HG03175 (cell line): ENCODE results near the gene CEP43.

Experiments used
- ATAC-seq: cut with Tn5 transposase; IDR thresholded peaks from one replicate; pipeline ENCODE4 v1.9.1; 2021; ENCODE audit warnings: mild to moderate bottlenecking, moderate library complexity; ENCODE audit not compliant: unreplicated experiment

Gene CEP43

DNA sequence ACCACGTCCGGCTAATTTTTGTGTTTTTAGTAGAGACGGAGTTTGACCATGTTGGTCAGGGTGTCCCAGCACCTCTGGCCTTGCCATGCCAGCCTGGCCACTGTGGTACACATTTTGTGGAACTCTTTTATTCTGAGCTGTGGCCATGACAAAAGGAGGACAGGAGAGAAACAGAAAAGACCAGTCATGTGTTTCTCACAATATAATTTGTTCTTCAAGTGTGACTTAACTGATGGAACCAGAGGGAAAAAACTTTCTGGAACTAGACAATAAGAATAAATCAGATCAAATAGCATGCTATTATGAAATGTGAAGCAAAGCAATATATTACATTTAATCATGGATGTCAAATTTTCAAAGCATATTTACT lies 38.6 kb upstream of the CEP43 start:
- ATAC-seq: no peak

DNA sequence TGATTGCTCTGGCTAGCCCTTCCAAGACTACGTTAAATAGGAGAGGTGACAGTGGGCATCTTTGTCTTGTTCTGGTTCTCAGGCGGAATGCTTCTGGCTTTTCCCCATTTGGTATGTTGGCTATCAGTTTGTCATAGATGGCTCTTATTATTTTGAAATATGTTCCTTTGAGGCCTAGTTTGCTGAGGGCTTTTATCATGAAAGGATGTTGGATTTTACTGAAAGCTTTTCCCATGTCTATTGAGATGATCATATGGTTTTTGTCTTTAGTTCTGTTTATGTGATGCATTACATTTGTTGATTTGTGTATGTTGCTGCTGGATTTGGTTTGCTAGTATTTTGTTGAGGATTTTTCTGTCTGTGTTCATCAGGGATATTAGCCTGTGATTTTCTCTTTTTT lies 32.9 kb upstream of the CEP43 start:
- no peak for ATAC-seq

GRCh38 chr6:166969390-166970002 lies 29.7 kb upstream of the CEP43 start:
- no peak for ATAC-seq

DNA sequence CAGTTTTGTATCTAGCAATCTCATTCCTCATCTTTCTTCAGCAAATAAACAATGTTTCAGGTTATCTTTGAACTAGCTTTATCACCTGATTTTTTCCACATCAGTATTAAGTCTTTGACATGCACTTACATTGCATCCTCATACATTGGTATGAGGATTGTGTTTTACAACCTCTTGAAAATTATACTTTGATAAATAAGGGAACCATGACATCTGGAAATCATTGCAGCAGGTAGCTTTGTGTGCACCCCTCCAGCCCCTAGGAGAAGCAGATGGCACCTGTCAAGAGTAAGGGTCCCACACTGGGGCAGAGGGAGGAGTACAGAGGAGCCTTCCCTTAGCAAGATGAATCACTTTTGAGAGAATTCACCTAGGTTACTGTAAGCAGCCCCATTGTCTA lies 29.1 kb upstream of the CEP43 start:
- ATAC-seq: no peak

- no peak for ATAC-seq
Observed at GRCh38 chr6:166970776-166971175, 28.4 kb upstream of the CEP43 start.

DNA sequence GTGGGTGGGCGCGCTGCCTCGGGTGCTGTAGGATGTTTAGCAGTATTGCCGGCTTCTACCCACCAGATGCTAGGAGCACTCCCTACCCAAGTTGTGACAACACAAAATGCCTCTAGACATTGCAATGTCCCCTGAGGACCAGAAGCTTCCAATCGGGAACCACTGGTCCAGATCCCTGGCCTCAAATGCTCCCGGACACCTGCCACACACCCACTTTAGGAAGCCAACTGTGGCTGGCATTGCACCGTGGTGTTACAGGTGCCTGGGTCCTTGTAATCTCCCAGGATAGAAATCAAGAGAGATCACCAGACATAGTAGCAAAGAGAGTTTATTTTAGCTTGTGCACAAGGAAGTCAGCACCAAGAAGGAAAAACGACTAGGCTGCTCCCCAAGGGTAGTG lies 27.9 kb upstream of the CEP43 start:
- no peak for ATAC-seq

DNA sequence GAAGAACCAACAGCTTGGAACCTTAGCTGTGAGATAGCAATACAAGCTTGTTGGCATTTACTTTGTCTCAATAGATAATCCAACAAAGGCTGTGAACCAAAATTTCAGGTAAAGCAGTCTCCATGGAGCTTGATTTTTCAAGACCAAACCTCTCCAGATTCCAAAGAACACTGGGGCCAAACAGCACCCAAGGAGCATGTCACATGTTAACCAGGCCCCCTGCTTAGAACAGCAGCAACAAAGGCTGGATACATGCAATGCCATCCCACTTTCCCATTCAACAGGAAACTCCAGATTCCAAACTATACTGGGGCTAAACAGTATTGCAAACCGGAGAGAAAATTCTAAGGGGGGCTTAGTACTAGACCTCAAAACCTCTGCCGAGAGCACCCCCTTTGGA lies 27.1 kb upstream of the CEP43 start:
- ATAC-seq: no peak

DNA sequence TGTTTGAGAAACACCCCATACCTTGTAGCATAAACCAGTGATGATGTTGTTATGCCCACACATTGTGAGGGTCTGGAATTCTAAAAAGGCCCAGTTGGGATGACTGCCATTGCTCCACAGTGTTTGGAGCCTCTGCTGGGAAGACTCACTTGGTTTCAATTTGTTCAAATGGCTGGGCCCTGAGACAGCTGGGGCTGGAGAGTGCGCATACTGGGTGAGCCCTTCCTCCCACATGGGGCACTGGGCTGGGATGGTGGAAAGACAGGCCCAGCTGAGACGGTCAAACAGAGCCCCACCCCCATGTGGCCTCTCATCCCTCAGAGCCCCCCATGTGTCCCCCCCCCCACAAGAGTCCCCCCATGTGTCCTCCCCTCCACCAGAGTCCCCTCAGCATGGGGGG lies 22.6 kb upstream of the CEP43 start:
- ATAC-seq: no peak

GRCh38 chr6:166977621-166978525 lies 21.3 kb upstream of the CEP43 start:
- ATAC-seq: no peak

GRCh38 chr6:166980738-166981137 lies 18.5 kb upstream of the CEP43 start:
- no peak for ATAC-seq

DNA sequence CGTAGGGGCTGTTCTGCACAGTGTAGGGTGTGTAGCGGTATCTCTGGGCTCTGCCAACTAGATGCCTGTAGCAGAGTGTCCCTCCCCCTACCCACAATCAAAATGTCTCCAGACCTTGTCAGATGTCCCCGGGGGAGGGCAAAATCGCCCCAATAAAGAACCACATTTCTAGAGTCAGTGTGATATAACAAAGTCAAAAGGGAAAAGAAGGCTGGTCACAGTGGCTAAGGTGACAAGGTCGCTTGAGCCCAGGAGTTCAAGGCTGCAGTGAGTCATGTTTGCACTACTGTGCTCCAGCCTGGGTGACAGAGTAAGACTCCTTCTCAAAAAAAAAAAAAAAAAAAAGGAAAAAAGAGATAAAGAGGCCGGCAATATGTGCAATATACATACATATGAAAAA lies 11.7 kb upstream of the CEP43 start:
- ATAC-seq: no peak

DNA sequence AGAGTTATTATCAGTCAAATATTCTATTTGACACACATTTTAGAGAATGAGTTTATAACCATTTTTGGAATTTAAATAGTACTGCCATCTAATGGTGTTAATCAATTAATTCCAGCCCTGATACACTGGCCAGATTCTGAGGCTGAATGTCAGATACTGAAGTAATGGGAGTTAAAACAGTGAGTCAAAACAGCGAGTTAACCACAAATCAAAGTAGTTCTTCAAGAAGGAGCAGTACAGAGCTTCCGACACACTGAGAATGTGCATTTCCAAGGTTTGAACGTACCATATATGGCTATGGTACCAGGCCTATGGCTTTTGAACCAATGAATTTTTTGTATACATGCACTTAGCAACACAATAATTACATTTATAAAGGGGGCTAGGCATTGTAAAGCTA lies 11.3 kb upstream of the CEP43 start:
- no peak for ATAC-seq

DNA sequence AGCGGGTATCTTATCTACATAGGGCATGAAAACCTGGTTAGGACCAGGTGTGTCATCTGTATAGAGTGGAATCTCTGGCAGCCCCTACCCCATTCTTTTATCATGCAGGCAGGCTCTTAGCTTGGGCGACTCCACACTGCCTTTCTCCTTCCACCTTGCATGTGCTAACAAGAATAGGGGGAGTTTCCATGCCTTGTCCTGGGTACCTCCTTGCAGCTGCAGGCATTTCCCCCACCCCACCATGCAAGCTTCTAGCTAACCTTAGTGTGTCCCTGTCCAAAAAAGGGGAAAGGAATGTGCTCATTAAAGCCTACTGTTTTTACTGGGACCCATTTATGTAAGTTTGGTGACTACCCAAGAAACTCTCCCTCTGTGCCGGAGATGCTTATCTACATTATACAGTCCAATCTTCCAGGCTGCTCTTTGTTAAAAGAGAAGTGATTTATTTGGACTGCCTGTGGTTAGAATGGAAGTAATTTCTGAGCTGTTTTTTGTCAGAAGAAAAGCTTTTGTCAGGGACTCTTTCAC lies 10.5 kb upstream of the CEP43 start:
- no peak for ATAC-seq

DNA sequence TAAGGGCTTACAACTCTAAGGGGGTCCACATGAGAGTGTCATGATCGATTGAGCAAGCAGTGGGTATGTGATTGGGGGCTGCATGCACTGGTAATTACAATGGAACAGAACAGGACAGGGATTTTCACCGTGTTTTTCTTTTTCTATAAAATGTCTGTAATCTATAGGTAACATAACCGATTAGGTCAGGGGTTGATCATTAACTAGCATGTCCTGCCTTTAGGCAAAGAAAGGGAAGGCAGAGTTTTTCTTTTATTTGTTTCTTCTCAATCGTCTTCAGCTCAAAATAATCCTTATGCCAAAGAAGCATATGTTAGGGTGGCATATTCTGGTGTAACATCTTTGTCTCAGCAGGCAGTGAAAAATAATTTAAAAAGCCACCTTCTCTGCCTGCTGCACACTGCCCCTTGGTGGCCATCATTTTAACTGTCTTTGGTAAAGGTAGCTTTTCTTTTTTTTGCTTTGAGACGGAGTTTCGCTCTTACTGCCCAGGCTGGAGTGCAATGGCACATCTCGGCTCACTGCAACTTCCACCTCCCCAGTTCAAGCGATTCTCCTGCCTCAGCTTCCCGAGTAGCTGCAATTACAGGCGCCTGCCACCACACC lies 9.7 kb upstream of the CEP43 start:
- ATAC-seq: peak; percentile 64

GRCh38 chr6:166996406-166996805 lies 2.8 kb upstream of the CEP43 start:
- no peak for ATAC-seq

DNA sequence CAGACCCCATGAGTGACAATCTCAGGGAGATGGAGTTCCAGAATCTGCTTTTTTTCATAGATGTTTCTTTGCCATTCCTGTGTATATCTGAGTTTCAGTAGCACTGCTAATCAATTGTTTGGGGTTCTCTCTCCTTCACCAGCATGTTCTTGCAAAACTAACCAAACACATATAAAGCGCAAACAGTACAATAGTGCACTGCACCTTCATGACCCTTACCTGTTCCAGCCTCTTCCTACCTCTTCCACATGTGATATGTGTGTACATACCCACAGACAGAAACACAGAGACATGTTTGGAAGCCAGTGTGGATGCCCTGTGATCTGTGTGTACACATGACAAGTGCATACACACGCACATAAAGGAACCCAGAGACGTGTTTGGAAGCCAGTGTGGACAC lies 1.8 kb upstream of the CEP43 start:
- ATAC-seq: no peak

GRCh38 chr6:166997768-166998255 lies 1.4 kb upstream of the CEP43 start:
- ATAC-seq: peak; percentile 24

DNA sequence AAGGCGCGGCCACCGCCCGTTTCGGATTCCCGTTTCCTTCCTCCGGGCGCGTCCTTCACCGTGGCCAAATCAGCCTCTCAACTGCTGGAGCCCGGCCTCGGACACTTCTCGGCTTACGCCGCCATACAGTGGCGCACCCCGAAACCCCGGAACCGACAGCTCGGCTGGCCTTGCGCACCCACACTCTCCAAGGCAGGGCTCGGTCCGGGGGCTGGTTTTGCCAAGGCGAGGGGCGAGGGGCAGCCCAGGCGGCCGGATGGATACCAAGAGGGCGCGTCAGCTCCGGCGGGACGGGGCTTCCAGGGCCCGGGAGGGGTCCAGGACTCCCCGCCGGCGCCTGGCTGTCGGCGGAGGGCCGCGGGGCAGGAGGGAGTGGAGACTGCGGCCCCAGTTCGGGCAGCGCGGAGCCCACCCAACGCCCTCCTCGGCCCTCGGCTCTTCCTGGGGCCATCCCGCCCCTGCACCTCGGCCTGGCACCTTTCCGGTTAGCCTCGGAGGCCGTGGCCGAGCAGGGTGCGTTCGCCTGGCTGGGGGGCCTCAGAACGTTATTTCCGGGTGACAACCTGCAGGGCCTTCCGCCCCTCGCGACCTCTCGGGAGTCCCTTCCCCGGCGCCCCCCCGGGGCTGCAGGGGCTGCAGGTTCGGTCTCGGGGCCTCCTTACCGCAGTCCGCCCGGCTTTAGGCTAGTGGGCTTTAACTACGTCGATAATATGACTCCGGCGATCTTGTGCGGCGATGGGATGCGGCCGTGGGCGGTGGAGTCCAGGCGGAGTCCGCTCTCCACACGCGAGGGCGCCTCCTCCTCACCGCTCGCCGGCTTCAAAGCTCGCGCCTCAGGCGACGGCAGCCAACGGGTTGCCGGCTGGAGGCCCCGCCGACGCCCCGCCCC lies 697 bp upstream of the CEP43 start:
- peak; percentile 12 for ATAC-seq

DNA sequence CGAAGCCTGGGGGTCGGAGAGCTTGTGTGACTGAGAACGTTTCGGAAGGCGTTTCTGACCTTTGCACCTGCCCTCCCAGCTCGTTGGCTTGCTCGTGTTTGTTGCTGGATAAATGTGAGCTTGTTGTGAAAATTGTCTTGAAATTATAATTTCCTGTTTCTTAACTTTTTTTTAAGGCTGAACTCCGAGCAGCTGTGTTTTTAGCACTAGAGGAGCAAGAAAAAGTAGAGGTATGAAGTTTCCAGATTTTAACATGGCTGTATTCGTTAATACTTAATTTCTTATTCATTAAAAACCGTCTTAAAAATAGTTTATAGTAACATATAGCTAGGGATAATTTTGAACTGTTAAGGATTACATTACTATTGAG lies 672 bp downstream of the CEP43 start:
- no peak for ATAC-seq

DNA sequence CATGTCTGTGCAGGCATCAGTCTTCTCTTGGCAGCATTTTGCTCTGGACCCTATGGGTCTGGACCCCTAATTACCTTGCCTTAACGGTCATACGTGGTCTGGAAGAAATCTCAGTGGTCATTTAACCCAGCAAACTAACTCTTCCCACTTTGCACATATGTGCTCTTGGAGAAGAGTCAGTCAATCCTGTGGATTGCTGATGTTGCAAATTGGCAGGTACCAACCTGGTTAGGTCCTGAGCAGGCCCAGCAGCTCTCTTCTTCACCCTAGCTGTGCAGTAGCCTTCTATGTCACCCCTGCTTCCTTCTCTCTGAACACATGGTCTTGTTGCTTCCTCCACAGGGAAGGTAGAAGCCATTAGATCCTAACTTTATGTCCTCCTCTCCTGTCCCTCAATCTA lies 1.6 kb downstream of the CEP43 start:
- ATAC-seq: no peak
